Neural progenitor cell (in vitro differentiated cells): ENCODE data around the gene CD164L2.

ENCODE experiments used
- CTCF ChIP-seq: fragments of 200-600 bp; sonication (generic); IDR thresholded peaks from 2 replicates; pipeline ENCODE4 v1.5.1; 2017; ENCODE audit warnings: antibody characterized with exemption, mild to moderate bottlenecking
- EZH2 ChIP-seq: fragments of 200-600 bp; sonication (generic); IDR thresholded peaks from 2 replicates; pipeline ENCODE4 v1.6.1; 2017; ENCODE audit warnings: antibody characterized with exemption, mild to moderate bottlenecking, moderate library complexity
- EZH2phosphoT487 ChIP-seq: fragments of 200-600 bp; sonication (generic); IDR thresholded peaks from 2 replicates; pipeline ENCODE4 v1.6.1; 2017; ENCODE audit warnings: antibody characterized with exemption

DNA sequence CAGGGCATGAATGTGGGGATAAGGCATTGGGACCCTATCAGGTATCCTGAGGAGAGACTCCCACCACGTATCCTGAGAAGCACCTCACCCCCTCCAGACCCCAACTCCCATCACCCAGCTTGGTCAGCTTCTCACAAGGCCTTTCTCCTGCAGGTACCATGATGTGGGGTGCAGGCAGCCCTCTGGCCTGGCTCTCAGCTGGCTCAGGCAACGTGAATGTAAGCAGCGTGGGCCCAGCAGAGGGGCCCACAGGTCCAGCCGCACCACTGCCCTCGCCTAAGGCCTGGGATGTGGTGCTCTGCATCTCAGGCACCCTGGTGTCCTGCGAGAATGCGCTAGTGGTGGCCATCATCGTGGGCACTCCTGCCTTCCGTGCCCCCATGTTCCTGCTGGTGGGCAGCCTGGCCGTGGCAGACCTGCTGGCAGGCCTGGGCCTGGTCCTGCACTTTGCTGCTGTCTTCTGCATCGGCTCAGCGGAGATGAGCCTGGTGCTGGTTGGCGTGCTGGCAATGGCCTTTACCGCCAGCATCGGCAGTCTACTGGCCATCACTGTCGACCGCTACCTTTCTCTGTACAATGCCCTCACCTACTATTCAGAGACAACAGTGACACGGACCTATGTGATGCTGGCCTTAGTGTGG lies 10.6 kb upstream of the CD164L2 start:
- TF ChIP-seq CTCF (no peak), EZH2 (no peak), EZH2phosphoT487 (no peak)
